NCI-H1105 treated with DMSO at 0.1 percent for 48 hours (cell line): ENCODE results near the gene MBD5.

Experiments used
- DNase-seq: peaks from one replicate; lab custom pipeline; 2025; lab: John Stamatoyannopoulos, UW

MBD5 gene

GRCh38 chr2:148546270-148546669 lies 525.4 kb downstream of the MBD5 start:
- no peak for DNase-seq

- no peak for DNase-seq
Measured at GRCh38 chr2:148548716-148549400, 528.0 kb downstream of the MBD5 start.

- DNase-seq, result peak; percentile 60
Measured at GRCh38 chr2:148552675-148553331, 531.9 kb downstream of the MBD5 start.

- no peak for DNase-seq
Measured at GRCh38 chr2:148553332-148553887, 532.5 kb downstream of the MBD5 start.

- DNase-seq, result no peak
Measured at GRCh38 chr2:148554459-148555247, 533.8 kb downstream of the MBD5 start.

GRCh38 chr2:148555622-148556294 lies 534.9 kb downstream of the MBD5 start:
- no peak for DNase-seq

- DNase-seq, result no peak
Measured at GRCh38 chr2:148557844-148558436, 537.0 kb downstream of the MBD5 start.

- no peak for DNase-seq
Measured at GRCh38 chr2:148560496-148560895, 539.6 kb downstream of the MBD5 start.

GRCh38 chr2:148561389-148561788 lies 540.5 kb downstream of the MBD5 start:
- no peak for DNase-seq

- DNase-seq, result no peak
Measured at GRCh38 chr2:148565272-148565894, 544.5 kb downstream of the MBD5 start.
